Midbrain (tissue), 1 donor: ENCODE measurements around the gene UBAP2.
"Not testable (repeated sequence)": the region's sequence is repeated elsewhere in the genome, so short reads cannot be mapped to it uniquely, and the experiment has no call there.

ENCODE experiments used
- DNase-seq: peaks from one replicate; lab custom pipeline; 2025; lab: John Stamatoyannopoulos, UW

UBAP2 gene

DNA sequence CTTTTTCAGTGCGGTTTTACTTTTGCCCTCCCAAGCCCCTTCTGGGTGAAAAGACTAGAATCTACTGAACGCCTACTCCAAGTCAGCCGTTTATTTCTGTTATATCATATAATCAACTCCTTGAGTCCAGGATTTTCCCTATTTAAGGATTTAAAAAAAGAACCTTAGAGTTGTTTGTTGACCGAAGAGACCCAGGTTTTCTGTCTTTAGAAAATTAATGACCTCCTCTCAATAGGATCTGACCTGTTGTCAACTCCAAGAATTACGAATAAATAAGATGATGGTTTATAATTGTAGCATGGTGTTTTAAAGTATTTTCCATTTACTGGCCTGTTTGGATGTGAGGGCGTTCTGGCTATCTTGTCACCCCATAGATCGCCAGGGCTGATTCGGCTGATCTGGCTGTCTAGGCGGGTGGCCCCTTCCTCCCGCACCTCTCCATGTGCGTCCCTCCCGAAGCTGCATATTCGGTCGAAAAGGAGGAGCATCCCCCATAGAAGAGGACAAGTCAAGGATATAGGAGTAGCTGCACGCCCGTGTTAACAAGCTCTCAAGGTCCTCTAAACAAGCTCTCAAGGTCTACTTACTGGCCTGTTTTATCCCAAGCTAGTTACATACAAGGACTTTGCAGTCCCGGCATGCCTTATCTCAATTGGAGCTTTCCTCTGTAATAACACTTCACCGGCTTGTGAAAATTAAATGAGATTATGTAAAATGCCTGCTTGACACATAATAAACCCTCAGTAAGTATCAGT, 1.1 kb upstream of the UBAP2 start:
- DNase-seq = no peak

DNA sequence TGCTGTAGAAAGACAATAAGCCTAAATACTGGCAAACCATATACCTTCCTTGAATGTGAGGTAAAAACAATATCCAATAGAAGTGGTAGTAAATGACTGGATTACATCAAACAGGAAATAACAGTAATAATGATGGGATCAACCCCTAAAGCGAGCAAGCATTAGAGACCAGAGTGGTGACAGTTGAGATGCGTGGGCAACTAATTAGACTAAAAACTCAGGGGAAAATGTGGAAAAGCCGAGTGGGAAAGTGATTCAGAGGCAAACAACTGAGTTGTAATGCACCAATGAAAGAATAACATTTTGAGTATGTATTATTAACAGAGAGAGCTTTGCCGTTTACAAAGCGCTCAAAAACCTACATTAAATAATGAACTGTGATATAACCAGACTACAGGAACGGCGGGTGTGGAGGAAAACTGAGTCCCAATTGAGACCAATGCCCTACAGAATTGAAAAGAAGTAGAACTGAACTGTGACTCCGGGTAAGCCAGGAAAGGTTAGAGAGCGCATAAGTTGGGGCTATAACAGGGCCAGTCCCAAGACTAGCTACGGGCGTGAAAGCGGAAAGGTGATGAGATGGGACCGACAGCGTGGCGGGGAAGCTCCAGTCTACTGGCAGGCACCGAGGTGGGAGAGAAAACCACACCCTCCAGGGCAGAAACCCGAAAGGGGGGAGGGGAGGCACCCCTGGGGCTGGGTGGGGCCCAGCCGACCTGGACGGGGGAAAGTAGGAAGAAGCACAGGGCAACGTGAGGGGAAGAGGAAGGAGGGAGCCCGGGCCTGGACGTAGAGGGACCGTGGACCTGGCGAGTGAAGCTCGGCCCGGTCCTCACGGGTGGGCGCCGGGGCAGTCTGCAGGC, 592 bp downstream of the UBAP2 start:
- DNase-seq = peak; percentile 32

DNA sequence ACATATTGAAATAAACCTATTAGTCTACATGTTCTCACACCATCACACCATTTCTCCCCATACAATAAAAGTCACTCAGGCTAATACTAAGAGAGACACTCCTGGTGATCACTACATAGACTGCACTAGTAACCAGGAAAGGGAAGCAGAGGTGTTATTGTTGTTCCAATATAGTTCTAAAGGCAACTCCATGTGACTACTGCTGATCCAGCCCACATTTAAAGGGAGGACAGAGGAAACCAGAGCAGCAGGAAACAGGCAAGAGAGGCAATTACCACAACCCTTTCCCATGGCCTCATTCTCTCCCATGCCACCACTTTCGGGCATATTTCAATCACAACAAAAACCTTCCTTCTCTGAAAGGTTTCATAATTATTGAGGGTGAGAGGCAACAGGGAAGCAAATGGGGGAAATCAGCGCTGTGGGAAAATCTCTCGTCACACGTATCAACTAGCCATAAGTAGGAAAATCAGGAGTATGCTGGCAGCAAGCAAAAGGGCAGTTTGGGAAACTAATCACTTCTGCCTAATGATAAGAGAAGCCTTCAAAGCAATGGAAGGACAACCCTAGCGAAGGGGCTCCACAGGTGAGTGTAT, 1.8 kb downstream of the UBAP2 start:
- no peak for DNase-seq

DNA sequence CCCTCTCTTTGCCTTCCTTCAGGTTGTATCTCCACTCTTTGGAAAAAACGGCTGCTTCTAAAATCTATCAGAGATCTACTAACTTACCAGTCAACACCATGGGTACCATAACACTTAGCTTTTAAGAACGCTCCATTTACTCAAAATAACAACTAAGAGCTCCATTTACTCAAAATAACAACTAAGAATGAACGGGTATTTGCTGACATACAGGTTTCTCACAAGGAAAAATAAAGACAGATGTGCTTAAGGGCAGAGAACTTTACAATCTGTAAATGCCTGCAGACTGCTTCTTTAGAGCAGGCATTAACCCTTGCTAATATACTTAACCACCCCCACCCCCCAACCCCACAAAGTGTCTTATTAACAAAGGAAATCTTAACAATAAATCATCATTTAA, 2.8 kb downstream of the UBAP2 start:
- DNase-seq = no peak

DNA sequence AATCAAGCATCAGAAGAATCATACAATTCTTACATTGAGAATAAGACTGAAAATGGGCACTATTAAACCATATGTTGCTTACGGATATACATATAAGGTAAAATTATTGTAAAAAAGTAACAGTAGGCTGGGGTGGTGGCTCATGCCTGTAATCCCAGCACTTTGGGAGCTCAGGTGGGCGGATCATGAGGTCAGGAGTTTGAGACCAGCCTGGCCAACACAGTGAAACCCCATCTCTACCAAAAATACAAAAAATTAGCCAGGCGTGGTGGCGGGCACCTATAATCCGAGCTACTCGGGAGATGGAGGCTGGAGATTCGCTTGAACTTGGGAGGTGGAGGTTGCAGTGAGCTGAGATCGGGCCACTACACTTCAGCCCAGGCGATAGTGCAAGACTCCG, 6.6 kb downstream of the UBAP2 start:
- not testable (repeated sequence) for DNase-seq

DNA sequence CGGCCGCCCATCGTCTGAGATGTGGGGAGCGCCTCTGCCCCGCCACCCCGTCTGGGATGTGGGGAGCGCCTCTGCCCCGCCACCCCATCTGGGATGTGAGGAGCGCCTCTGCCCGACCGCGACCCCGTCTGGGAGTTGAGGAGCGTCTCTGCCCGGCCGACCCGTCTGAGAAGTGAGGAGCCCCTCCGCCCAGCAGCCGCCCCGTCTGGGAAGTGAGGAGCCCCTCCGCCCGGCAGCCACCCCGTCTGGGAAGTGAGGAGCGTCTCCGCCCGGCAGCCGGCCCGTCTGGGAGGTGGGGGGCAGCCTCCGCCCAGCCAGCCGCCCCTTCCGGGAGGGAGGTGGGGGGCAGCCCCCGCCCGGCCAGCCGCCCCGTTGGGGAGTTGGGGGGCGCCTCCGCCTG, 9.8 kb downstream of the UBAP2 start:
- not testable (repeated sequence) for DNase-seq

DNA sequence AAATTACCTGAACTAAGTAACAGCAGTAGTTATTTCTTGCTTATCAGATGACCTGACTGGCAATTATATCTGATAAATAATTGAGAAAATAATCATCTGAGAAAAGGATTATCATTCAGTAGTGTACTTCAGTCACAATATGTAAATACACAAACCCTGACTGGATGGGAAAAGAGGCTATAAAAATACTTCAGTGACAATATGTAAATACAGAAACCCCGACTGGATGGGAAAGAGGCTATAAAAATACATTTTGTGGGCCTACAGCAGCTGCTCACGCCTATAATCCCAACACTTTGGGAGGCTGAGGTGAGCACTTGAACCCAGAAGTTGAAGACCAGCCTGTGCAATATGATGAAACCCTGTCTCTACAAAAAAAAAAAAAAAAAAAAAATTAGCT, 11.1 kb downstream of the UBAP2 start:
- no peak for DNase-seq

DNA sequence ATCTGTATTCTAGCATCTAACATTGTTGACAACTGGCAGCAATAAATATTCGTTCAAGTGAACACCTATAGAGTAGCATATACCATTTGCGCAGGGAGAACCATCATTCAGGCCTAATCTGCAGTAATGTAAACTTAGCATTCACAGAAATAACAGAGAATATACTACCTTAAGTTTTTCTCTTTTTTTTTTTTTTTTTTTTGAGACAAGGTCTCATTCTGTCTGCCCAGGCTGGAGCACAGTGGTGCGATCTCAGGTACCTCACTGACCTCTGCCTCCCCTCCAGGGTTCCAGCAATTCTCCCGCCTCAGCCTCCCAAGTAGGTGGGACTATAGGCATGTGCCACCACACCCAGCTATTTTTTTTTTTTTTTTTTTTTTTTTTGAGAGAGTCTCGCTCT, 12.1 kb downstream of the UBAP2 start:
- DNase-seq = no peak

DNA sequence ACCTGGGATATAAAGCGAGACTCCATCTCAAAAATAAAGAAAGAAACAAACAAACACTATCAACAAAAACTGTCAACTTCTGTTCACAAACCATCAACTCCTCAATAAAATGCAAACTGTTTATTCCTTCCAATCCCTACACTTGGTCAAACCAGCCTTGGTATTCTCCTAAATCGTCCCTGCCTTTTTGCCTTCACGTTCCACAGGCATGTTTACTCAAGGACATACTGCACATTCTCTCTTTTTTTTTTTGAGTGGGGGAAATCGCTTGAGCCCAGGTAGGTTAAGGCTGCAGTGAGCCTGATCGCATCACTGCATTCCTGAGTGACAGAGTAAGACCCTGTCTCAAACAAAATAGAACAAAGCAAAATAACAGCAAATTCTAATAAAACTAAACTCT, 13.0 kb downstream of the UBAP2 start:
- DNase-seq = no peak

DNA sequence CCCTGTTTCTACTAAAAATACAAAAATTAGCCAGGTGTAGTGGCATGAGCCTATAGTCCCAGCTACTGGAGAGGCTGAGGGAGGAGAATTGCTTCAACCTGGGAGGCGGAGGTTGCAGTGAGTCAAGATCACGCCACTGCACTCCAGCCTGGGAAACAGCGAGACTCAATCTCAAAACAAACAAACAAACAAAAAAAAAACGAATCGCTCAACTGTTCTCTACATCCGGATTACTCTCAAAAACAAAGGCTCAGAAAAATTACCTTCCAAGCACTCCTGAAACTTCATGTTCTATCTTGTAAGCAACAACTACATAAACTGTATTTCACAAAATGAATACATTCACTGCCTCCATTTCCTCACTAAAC, 14.0 kb downstream of the UBAP2 start:
- no peak for DNase-seq

DNA sequence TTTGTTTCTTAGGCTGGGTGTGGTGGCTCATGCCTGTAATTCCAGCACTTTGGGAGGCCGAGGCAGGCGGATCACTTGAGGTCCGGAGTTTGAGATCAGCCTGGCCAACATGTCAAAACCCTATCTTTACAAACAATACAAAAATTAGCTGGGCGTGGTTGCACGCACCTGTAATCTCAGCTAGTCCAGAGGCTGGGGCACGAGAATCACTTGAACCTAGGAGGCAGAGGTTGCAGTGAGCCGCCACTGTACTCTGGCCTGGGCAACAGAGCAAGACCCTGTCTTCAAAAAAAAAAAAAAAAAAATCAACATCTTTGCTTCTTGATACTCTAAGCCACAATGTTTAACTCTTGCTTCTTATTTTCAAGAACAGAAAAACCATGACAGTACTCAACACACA, 16.1 kb downstream of the UBAP2 start:
- DNase-seq = no peak

DNA sequence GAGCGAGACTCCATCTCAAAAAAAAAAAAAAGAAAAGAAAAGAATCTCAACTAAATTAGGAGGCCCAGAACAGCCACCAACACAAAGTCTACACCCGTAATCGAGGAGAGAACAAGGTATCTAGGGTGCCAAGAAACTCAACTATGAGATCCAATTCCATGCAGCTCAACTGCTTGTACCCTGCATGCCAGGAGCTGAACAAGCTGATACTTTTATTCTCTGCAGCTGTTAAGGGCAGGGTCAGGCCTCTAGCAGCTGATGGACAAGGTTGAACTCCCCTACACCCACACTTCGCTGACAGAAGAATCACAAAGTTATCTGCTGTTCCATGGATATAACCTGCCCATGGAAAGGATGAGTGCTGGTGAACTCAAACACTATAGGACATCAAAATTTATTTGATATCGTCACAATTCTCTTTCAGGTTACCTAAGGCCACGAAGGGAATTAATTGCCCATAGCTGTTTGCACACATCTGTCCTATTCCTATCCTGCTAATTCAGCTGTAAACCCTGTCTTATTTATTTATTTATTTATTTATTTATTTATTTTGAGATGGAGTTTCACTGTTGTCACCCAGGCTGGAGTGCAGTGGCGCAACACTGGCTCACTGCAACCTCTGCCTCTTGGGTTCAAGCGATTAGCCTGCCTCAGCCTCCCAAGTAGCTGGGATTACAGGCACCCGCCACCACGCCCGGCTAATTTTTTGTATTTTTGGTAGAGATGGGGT, 20.7 kb downstream of the UBAP2 start:
- no peak for DNase-seq

DNA sequence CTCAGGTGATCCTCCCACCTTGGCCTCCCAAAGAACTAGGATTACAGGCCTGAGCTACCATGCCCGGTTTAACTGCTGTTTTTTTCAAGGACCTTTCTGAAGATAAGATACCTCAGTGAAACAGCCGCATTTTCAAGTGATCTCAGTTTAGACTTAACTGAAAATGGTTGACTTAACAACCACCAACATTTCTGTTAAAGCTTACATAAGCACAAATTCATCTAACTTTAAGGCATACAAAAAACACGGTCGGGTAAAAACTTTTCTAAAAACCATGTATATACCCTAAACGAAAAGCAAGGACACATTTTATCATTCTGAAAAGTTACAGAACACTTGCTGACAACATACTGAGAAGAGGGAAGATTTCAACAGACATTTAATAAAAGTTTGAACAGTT, 22.9 kb downstream of the UBAP2 start:
- DNase-seq = no peak

DNA sequence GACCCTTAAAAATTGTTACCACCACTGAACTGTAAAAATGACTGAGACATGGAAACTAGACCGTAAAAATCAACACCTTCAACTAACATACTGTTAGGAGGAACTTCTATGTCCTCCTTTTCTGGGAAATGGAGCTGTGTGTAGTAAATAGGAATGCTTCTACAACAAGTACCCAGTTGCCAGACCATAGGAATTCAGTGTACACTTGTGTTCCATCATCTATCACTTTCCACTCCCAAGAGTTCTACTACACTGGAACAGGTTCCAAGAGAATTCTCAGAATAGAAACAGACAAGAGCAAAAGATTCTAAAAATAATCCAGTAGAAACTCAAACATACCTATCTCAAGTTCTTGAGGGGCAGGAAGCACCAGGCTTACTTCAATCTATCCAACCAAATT, 23.6 kb downstream of the UBAP2 start:
- DNase-seq = no peak

DNA sequence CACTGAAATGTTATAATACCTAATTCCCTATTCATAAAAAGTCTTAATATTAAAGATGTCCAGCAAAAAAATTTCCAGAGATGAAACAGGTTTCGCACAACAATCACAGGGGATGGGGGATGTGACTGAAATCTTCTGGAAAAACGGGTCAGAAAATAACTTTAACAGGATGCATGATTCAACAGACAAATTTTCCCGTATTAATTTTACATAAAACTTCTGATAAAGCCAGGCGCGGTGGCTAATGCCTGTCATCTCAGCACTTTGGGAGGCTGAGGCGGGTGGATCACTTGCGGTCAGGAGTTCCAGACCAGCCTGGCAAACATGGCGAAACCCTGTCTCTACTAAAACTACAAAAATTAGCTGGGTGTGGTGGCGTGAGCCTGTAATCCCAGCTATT, 24.2 kb downstream of the UBAP2 start:
- not testable (repeated sequence) for DNase-seq

DNA sequence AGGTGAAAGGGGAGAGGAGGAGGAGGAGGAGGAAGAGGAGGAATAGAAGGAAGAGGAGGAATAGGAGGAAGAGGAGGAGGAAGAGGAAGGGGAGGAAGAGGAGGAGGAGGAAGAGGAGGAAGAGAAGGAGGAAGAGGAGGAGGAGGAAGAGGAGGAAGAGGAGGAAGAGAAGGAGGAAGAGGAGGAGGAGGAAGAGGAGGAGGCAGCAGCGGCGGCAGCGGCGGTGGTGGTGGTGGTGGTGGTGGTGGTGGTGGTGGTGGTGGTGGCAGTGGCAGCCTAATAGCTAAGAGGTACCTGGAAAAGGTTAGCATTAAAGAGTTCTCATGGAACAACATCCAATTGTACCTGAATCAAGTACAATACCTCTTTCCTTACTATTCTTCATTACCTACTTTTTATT, 32.5 kb downstream of the UBAP2 start:
- DNase-seq = no peak

DNA sequence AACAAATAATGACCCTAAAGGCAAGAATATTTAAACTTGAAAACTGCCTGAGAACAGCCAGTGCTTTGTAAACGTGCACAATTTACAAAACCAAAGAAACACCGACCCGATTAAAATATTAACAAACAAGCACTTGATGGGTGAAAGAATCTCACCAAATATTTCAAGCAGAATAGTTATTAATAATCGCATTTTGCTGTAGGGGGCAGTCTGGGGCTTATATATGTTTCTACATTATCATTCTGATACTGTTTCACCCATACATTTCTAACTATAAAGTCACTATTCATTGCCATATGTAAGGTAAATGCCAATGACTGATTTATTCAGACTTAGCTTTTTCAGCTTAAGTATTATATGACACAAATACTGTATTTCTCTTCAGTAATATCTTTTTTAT, 37.7 kb downstream of the UBAP2 start:
- DNase-seq = no peak

DNA sequence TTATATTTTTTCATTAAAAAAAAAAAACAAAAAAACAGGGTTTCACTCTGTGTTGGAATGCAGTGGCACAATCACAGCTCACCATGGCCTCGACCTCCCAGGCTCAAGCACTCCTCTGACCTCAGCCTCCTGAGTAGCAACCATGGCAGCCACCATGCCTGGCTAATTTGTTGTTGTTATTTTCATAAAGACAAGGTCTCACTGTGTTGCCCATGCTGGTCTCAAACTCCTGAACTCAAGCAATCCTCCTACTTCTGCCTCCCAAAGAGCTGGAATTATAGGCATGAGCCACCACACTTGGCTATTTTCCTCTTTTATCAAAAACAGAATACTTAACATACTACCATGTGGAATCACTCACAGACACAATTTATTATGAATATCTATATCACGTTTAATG, 46.7 kb downstream of the UBAP2 start:
- DNase-seq = no peak

DNA sequence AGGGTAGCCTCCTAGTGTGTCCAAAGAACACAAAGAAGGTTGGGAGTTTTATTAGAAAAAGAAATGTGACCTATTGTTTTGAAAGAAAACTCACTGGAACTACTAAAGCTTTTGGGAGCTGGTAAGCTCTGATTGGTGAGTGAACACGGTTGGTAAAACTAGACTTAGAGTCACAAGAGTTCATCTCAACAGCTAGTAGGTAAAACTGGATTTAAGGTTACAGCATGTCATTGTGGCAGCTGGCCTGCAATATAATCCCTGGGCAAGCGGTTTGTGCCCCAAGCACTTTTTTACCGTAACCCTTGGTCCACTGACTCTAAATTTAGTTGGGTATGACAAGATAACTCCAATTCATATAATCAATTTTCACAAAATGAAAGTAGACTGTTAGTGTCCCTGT, 47.4 kb downstream of the UBAP2 start:
- no peak for DNase-seq

DNA sequence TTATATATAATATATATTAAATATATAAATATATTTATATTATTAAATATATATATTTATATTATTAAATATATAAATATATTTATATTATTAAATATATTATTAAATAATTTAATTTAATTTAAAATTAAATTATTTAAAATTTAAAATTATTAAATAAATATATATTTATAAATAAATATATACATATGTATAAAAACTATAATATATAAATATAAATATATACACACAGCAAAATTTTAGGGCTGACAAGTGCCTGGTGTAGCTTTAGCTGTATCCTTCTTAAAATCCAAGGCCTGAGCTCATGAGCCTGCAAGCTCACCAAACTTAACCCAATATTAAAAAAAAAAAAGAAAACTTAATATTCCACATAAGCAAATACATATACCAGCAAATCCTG, 53.2 kb downstream of the UBAP2 start:
- DNase-seq = no peak

DNA sequence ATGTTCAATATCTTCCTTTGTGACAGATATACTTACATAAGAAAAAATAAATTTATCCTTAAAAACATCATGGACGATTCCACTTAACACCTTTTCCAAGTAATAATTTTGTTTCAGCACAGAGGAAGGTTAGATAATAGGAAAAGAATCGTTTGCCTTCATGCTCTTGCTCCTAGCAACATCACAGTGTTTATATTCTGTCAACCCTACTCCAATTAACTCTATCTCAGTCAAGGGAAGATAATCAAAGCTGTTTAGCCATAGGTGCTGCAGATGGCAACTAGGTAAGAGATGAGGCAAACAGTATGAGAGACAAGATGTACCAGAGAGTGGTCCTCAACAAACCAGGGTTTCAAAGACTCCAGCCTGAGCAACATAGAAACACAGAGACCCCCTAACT, 55.6 kb downstream of the UBAP2 start:
- DNase-seq = no peak

DNA sequence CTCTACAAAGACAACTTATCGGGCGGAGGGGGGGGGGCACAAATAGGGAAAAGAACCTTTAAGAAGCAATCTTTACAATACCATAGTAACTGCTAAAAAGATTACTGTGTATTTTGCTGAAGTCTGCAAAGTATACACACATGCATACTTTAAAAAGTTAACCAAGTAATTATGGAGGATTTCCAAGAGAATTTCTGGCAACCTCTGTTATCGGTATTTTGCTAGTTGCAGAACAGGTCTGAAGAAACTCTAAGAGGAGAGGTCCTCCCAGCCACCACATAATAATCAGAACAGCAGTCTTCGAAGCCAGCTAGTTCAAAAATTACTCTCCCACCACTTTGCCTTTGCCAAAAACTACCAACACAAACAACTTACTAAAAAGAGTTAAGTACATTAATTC, 56.1 kb downstream of the UBAP2 start:
- no peak for DNase-seq
